ENCODE measurements around the gene DNAAF6. TPM values are rescaled to one million over a fixed set of nuclear protein-coding genes. Genes with fewer than 3 reads are reported as not detected.
"Not testable (repeated sequence)": the region's sequence is repeated elsewhere in the genome, so short reads cannot be mapped to it uniquely, and the experiment has no call there.

The DNAAF6 gene
- total RNA-seq: not detected in 2 replicates
- not detected for polyA plus RNA-seq (2012)

DNA sequence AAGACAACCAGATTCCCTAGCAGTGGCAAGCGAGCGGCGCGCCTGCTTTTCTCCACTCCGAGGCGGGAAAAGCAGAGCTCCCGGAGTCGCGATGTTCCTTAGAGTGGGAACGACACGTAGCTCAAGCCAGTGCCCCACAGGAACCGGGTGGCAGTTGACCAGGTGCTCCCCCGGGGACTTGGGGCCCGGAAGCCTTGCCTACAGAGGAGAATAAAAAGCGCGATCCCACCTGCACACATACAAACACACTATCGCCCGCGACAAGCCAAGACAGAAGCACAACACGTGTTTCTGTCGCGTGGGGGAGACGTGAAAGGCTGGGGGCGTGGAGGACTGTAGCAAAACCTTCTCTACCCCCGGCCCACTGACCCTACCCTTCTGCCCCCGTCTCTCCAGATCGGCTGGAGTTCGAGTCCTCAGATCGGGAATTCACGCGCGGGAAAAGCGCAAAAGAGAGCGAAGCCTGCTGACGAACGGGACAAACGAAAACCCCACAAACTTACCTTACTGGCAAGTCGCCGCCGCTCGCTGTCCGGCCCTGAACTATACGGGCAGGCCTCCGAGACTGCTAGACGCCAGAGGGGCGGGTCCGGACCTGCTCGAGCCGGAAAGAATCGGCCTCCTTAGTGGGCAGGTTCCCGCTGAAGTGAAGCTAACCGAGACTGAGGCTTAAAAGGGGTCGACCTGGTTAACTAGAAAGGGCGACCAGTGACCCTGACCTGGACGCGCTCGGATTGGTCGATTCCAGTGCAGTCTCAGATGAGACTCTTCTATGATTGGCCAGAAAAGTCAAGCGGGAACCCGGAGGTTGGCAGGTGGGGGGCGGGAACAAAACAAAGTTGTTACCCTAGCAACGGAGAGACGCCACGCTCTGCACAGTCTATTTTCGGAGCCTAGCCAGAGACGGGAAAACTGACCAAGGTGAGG lies at the start of gene DNAAF6, which contains the start of gene NUP62CL:
Gene DNAAF6, plus strand, starts transcription at position 842 of the 927 bp plus-strand sequence. CDS start 6,265 bp downstream, outside the sequence.
Gene NUP62CL, minus strand, starts transcription at position 664 of the 927 bp plus-strand sequence. CDS start 31,287 bp downstream, outside the sequence.
- no peak for DNase-seq (ENCODE audit: low read depth)

DNA sequence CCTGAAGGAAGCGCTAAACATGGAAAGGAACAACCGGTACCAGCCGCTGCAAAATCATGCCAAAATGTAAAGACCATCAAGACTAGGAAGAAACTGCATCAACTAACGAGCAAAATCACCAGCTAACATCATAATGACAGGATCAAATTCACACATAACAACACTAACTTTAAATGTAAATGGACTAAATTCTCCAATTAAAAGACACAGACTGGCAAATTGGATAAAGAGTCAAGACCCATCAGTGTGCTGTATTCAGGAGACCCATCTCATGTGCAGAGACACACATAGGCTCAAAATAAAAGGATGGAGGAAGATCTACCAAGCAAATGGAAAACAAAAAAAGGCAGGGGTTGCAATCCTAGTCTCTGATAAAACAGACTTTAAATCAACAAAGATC lies 48.8 kb upstream of the DNAAF6 start:
- DNase-seq (ENCODE audit: low read depth): not testable (repeated sequence)

DNA sequence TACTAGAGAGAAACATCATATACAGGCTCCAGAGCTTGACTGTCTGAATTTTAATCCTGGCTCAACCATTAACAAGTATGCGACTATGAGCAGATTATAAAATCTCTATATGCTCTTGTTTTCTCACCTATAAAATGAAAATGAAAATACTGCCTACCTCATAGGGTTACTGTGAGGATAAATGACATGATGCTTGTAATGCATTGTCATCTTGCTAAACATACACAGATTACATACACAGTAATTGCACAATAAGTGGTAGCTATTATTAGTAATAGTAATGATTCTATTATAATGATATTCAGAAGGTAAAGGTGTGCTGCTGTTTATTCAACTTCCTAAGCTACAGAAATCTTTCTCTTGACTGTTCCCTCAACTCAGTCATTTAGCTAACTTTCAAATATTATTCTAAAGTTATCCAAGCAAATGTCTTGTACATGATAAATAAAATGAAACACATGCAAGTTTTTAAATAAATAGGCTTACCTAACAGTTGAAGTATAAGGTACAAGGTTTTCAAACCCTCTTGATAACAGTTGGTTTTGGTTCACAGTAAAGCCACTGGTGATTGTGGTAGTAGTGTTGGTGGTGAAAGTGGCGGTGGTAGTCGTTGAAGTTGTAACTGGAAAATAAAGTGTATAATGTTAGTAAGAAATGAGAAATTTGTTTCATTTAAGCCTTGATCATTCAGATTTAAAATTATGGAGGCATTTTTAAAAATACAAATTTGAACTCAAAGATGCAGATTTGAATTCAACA lies 39.1 kb upstream of the DNAAF6 start:
- DNase-seq (ENCODE audit: low read depth): no peak

DNA sequence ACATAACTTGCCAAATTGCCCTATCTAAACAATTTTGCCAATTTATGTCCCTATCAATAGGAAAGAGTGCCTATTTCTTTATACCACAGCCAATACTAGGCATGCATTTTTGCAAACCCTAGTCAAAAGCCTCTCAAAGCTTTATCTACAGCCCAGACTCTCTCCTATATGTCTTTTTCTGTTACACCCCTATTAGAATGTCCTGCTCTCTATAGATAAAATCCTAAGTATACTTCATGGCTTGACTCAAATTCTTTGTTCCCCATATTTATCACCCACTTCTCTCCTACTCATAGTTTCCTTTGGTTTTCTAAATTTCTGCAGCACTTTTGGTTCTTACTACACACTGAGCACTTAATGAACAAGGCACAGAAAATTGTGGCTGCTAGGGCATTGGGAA lies 38.2 kb upstream of the DNAAF6 start:
- no peak for DNase-seq (ENCODE audit: low read depth)

DNA sequence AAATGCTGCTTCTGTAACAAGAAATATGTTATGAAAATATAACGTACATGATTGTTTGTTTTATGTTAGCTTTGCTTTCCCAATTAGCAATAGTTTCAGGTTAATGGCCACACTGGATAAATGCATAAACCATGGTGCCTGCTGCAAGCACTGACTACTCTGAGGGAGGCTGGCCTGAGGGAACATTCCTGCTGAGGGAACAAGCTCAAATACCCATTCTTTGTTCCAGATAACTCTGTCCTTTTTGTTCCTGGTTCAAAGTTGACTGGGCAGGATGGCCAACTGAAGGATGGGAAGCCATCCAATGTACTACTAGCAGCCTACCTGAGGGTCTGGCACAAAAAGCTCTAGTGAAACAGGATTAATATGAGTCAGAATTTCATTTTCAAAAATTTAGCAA lies 37.7 kb upstream of the DNAAF6 start:
- no peak for DNase-seq (ENCODE audit: low read depth)

DNA sequence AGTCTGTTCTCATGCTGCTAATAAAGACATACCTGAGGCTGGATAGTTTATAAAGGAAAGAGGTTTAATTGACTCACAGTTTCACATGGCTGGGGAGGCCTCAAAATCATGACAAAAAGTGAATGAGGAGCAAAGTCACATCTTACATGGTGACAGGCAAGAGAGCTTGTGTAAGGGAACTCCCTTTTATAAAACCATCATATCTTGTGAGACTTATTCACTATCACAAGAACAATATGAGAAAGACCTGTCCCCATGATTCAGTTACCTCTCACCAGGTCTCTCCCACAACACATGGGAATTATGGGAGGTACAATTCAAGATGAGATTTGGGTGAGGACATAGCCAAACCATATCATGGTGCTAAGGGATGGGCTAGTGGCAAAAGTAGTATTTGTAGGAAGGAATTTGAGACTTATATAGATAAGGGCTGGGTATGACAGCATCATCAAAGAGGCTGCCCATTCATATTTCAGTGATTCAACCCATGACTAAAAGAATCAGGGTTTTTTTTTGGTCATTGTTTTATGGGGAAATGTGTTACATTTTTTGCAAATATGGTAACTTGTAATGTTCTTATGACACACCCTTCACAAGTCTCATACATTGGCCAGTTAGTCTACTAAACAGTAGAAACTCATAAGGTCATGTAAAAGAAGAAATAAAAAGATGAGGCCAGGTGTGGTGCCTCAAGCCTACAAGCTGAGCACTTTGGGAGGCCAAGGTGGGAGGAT lies 34.9 kb upstream of the DNAAF6 start:
- no peak for DNase-seq (ENCODE audit: low read depth)

DNA sequence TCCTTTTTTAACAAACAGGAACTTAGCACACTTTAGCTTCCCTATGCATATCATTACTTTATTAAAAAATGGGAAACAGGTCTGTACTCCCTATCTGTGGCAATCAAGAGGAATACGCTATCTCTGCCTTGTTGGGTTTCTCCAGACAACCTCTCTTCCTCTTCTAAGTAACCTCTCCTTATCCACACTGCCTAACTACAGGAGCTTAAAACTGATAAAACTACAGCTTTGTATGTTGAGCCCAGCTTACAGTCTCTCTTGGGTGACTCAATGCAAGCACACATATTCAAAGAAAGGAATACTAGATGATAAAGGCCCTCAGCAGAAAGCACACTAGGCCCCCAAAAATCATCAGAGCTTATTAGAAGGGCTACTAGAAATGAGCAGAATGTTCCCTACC lies 9.1 kb upstream of the DNAAF6 start:
- no peak for DNase-seq (ENCODE audit: low read depth)

DNA sequence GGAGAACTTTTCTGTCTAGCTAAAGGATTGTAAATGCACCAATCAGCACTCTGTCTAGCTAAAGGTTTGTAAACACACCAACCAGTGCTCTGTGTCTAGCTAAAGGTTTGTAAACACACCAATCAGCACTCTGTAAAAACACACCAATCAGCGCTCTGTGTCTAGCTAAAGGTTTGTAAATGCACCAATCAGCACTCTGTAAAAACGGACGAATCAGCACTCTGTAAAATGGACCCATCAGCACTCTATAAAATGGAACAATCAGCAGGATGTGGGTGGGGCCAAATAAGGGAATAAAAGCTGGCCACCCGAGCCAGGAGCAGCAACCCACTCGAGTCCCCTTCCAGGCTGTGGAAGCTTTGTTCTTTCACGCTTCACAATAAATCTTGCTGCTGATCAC lies 8.3 kb upstream of the DNAAF6 start:
- not testable (repeated sequence) for DNase-seq (ENCODE audit: low read depth)

DNA sequence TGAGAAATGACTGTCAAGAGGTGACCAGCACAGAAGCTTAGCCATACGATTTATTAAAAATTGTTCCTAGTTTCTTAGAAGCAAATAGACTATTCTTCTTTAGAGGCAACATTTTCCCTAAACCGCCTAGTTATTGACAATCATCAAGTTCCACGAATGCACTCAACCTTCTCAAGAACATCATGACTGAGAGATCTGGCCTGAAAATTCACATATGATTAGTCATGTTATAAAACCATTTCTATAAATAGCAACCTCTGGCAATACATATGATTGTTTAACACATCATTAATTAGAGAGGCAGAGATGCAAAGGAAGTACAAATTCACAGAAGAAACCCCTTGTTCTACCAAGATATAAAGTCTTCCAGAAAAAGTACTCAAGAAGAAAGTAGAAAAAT lies 6.9 kb upstream of the DNAAF6 start:
- no peak for DNase-seq (ENCODE audit: low read depth)

DNA sequence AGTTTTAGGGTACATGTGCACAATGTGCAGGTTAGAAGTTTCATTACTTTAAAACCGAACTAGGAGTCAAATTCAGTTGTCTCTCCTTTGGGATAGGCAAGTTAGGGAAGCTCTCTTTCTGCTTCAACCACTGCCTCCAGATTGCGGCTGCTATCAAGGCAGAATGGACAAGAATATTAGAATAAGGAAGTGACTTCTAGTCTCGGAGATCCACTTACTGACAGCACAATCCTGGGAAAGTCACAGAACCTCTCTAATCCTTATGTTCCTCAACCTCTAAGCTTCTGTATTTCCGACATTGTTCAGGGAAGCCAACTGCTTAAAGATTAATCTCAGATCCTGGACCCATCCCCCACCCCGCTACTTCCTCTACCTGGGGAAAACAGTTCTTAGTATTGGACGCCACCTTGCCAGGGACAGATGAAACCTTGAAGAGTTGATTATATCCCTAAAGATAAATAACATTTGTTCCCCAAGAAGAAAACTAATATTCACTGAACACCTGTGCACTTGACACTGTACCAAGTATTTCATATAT lies 2.3 kb upstream of the DNAAF6 start:
- no peak for DNase-seq (ENCODE audit: low read depth)

DNA sequence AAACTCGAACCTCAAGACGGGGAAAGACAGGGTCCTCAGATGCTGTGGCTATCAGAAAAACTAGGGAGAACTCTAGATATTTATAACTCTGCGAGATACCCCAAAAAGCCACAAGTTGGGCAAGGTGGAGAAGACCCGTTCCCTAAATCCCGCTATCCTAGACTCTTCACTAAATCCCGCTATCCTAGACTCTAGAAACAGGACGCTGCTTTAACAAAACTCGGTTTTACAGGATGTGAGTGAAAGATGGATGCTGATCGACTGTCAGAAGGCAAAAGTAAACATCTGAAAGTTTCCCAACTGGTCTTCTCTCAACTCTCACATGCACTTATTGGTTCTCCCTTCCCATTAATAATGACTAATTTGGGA lies 270 bp downstream of the DNAAF6 start:
- DNase-seq (ENCODE audit: low read depth): no peak

DNA sequence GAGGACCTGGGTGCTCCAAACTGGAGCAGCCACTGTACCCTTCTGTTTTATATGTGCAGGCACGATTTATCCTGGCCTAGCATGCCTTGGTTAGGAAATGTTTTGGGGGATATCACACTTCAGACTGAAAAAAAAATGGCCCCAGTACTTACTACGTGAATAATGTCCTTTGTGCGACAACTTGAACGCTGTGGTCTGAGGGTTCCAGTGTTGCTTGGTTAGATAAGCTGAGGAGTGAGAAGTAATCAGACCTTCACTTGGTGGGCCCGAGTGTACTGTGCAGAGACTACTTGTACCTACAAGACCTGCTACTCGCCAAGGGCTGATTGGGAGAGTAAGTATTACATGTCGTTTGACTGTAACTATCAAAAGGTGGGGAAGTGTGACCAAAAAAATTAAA lies 678 bp downstream of the DNAAF6 start:
- no peak for DNase-seq (ENCODE audit: low read depth)

DNA sequence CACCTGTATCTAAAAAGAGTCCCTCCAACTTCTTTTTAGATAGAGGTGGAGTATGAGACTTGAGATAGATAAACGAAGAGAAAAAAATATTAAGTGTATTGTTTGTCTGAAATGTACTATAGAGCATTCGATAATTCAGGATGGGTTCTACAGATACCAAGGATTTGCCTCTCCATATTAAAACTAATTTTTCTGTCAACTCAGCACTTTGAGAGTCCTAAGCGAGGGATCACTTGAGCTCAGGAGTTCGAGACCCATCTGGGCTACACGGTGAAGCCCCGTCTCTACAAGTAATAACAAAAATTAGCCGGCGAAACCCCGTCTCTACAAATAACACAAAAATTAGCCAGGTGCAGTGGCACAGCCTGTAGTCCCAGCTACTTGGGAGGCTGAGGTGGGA lies 1.5 kb downstream of the DNAAF6 start:
- no peak for DNase-seq (ENCODE audit: low read depth)

DNA sequence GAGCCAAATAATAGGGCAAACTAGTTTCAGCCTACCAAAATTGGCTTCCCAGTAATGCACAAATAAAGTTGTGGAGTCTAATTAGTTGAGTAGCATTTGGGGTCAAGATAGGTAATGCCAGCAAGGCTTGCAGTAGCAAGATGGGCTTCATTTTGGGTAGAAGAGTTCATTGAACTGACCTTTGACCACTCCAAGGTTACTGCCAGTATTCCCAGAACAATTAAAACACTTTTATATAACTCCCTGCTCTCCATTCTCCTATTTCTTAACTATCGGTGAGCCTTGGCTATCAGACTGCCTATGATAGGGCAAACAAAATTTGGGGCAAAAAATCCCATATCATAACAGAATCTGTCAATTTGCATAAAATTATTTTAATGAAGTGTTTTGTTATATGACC lies 7.1 kb downstream of the DNAAF6 start:
- DNase-seq (ENCODE audit: low read depth): no peak

DNA sequence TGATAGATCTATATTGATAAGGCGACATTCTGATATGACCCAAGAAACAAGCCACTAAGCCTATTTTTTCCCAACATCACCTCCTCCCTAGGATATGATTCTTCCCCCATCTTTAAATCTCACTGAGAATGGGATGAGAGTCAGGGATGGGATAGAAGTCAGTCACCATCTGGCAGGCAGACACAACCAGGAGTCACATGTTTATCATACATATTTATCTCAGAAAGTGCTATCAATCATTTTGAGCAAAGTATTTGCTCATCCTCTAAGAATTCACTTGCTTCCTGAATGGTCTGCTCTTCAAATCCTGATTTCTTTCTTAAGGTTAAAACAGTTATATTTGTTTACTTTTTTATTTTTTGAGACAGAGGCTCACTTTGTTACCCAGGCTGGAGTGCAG lies 20.3 kb downstream of the DNAAF6 start:
- no peak for DNase-seq (ENCODE audit: low read depth)

DNA sequence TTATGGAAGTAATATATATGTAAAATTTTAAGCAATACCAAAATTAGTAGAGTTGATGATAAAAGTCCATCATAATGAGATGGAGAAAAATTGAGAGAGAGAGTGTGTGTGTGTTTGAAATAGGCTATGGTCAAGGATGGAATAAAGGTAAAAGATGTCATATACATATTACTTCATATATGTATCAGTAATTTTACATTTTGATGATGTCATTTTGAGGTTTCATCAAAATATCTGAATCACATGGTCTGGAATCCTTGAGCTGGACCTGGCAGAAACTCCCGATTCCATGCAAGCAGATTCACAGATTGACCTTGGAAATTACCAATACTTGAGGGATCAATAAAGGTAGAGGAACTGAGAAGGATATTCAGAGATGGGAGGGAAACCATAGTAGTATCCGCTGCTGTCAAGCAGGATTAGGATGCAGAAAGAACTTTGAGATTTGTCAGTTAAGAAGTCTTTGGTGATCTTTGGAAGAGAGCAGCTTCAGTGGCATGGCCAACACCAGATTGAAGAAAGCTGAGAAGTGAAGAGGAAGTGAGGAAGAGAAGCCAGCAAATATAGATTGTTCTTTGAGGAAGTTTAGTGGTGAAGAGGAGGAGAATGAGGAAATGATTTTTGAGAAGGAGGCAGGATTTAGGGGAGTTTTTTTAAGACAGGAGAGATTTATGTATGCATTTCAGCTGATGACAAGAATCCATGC lies 21.5 kb downstream of the DNAAF6 start:
- DNase-seq (ENCODE audit: low read depth): no peak

DNA sequence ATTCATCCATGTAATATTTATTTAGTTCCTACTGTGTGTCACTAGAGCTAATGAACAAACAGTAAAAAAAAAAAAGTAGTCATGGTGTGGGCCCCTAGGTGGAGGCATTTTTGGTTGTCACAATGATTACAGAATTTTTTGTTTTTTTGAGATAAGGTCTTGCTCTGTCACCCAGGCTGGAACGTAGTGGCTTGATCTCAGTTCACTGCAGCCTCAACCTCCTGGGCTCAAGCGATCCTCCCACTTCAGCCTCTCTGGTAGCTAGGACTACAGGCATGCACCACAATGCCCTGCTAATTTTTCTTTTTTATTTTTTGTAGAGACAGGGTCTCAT lies 22.0 kb downstream of the DNAAF6 start:
- DNase-seq (ENCODE audit: low read depth): no peak

DNA sequence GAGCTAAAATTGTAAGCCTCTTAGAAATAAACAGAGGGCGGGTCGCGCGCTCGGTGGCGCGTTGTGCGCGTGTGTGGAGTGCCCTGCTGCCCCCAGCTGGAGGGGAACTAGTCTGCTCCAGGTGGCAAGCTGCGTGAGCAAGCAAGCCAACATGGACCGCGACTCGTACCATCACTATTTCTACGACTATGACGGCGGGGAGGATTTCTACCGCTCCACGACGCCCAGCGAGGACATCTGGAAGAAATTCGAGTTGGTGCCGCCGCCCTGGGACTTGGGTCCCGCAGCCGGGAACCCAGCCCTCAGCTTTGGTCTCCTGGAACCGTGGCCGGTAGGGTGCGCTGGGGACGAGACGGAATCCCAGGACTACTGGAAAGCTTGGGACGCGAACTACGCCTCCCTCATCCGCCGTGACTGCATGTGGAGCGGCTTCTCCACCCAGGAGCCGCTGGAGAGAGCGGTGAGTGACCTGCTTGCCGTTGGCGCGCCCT lies 66.1 kb downstream of the DNAAF6 start:
- DNase-seq (ENCODE audit: low read depth): no peak

DNA sequence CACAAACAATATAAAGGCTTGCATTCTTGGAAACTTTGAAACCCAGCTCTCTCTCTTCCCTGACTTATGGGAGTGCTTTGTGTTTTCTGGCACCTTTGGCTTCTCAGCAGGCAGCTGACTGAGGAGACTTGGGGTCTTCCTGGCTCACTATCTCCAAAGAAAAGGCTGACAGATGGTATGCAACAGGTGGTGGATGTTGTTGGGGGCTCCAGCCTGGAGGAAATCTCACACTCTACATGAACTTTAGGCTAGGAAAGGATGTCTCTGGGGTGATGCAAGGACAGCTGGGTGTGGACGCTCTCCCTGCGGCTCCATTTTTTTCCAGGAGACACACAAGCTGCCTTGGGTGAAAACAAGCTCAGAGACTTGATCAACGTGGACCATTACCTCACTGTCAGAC lies 67.4 kb downstream of the DNAAF6 start:
- no peak for DNase-seq (ENCODE audit: low read depth)

DNA sequence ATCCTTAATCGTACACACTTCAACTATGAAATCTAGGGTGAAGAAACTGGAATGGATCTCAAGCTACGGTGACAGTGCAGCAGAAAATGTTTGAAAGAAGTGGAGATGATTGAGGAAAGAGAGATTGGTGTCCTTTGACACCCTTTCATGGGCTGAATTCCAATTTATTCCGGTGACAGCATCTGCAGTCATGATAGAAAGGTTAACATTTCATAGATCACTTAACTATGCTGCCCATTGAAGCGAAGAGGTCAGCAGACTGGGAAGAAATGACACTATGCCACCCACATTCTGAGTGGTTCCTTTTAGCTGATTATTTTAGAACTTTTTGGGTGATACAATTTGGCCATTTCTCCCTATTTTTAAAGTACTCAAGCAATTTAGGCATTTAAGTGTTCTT lies 82.3 kb downstream of the DNAAF6 start:
- no peak for DNase-seq (ENCODE audit: low read depth)

DNA sequence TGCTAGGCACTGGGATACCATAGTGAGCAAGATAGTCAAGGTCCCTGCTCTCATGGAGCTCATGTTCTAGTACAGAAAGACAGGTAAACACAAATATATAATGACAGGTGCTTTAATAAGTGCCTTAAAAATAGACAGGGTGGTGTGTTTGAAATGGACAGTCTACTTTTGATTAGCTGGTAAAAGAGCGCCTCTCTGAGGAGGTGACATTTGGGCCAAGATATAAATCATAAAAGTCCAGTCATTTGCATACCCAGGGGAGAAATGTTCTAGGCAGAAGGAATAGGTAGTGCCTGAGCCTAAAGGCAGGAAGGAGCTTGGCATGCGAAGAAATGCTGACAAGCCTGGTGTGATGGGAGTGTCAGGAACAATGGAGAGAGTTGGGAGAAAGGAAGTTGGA lies 83.6 kb downstream of the DNAAF6 start:
- DNase-seq (ENCODE audit: low read depth): no peak

All from myocyte (in vitro differentiated cells).